IMR-90 (cell line): ENCODE data around the gene TSN.

ENCODE experiments used
- CEBPB ChIP-seq: IDR thresholded peaks from 2 replicates; pipeline ENCODE4 v1.6.1; 2012; ENCODE audit warnings: low read depth, low read length, improper control_type of control experiment
- MAZ ChIP-seq: IDR thresholded peaks from 2 replicates; pipeline ENCODE4 v1.6.1; 2012; ENCODE audit warnings: low read depth, mild to moderate bottlenecking, low read length, improper control_type of control experiment, moderate library complexity, borderline replicate concordance
- NFE2L2 ChIP-seq: fragments of 150-350 bp; IDR thresholded peaks from 2 replicates; pipeline ENCODE4 v1.6.1; 2016; ENCODE audit warnings: low read depth, mild to moderate bottlenecking, low read length
- POLR2A ChIP-seq: IDR thresholded peaks from 2 replicates; pipeline ENCODE4 v1.6.1; 2012; ENCODE audit warnings: mild to moderate bottlenecking, low read depth, low read length
- RCOR1 ChIP-seq: IDR thresholded peaks from 2 replicates; pipeline ENCODE4 v1.6.1; 2012; ENCODE audit warnings: mild to moderate bottlenecking, low read length, improper control_type of control experiment; ENCODE audit not compliant: insufficient replicate concordance
- RFX5 ChIP-seq: IDR thresholded peaks from 2 replicates; pipeline ENCODE4 v1.8.0; 2012; ENCODE audit warnings: low read depth, mild to moderate bottlenecking, low read length, moderate library complexity
- TF ChIP-seq, protein P1 (sequence below): fragments of 150-350 bp; IDR thresholded peaks from 2 replicates; pipeline ENCODE4 v1.6.1; 2016; ENCODE audit warnings: low read depth, mild to moderate bottlenecking, low read length, moderate library complexity, borderline replicate concordance
- TF ChIP-seq, protein P2 (sequence below): conservative IDR thresholded peaks from 2 replicates; pipeline ENCODE4 v1.5.1; 2012; ENCODE audit warnings: mild to moderate bottlenecking, low read depth, low read length, improper control_type of control experiment
- TF ChIP-seq, protein P3 (sequence below): fragments of 150-350 bp; IDR thresholded peaks from 2 replicates; pipeline ENCODE4 v1.6.1; 2017; ENCODE audit warnings: mild to moderate bottlenecking, antibody characterized with exemption, low read length, low read depth

DNA sequence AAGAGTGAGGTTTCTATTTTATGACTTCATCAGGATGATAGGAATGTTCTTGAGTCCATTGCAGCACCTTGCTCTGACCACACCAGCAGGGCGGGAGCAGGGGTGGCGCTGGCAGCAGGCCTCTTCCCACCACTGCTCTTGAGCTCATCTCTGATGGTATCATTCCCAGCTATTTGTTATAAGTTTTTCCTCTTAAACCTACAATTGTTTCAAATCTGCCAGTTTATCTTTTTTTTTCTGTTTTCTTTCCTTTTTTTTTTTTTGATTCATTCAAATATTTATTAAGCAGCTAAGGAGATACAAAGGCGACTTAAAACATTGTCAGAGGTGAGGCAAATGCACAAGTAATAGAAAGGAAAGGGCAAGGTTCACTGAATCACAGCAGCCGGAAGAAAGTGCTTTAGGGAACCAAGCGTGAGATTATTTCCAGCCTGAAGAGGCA is 47.5 kb upstream of the TSN start:
- TF ChIP-seq RFX5 (no peak), MAZ (no peak), NFE2L2 (no peak), RCOR1 (no peak), POLR2A (no peak), CEBPB (no peak)
- TF ChIP-seq, protein P1, sequence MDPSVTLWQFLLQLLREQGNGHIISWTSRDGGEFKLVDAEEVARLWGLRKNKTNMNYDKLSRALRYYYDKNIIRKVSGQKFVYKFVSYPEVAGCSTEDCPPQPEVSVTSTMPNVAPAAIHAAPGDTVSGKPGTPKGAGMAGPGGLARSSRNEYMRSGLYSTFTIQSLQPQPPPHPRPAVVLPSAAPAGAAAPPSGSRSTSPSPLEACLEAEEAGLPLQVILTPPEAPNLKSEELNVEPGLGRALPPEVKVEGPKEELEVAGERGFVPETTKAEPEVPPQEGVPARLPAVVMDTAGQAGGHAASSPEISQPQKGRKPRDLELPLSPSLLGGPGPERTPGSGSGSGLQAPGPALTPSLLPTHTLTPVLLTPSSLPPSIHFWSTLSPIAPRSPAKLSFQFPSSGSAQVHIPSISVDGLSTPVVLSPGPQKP: no peak
- TF ChIP-seq, protein P2, sequence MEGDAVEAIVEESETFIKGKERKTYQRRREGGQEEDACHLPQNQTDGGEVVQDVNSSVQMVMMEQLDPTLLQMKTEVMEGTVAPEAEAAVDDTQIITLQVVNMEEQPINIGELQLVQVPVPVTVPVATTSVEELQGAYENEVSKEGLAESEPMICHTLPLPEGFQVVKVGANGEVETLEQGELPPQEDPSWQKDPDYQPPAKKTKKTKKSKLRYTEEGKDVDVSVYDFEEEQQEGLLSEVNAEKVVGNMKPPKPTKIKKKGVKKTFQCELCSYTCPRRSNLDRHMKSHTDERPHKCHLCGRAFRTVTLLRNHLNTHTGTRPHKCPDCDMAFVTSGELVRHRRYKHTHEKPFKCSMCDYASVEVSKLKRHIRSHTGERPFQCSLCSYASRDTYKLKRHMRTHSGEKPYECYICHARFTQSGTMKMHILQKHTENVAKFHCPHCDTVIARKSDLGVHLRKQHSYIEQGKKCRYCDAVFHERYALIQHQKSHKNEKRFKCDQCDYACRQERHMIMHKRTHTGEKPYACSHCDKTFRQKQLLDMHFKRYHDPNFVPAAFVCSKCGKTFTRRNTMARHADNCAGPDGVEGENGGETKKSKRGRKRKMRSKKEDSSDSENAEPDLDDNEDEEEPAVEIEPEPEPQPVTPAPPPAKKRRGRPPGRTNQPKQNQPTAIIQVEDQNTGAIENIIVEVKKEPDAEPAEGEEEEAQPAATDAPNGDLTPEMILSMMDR: no peak
- TF ChIP-seq, protein P3, sequence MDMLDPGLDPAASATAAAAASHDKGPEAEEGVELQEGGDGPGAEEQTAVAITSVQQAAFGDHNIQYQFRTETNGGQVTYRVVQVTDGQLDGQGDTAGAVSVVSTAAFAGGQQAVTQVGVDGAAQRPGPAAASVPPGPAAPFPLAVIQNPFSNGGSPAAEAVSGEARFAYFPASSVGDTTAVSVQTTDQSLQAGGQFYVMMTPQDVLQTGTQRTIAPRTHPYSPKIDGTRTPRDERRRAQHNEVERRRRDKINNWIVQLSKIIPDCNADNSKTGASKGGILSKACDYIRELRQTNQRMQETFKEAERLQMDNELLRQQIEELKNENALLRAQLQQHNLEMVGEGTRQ: no peak
